ENCODE results near the gene RNF212B. TPM values are rescaled to one million over a fixed set of nuclear protein-coding genes. Genes with fewer than 3 reads are reported as not detected.

Gene RNF212B
- total and polyA plus RNA-seq, 2 of the 13 experiments (the other 11 are each of a cell fraction or from before 2014, with no cell fraction given): 0.05 TPM; not detected in 1

GRCh38 chr14:23301969-23302289 lies 64.2 kb downstream of the RNF212B start (continued):
- TF ChIP-seq TARDBP (CRISPR knock-in tag; IDR thresholded peaks at IDR 0.05): peak; percentile 60; the same call in 1 of the 2 replicates
- no peak for TF ChIP-seq TGIF2 (CRISPR knock-in tag; IDR thresholded peaks at IDR 0.05)
- TF ChIP-seq FIP1L1 (IDR thresholded peaks at IDR 0.05; ENCODE audit: borderline replicate concordance, insufficient read depth, low read depth, low read length): peak; percentile 94; the same call in 1 of the 2 replicates
- TF ChIP-seq, protein P1, sequence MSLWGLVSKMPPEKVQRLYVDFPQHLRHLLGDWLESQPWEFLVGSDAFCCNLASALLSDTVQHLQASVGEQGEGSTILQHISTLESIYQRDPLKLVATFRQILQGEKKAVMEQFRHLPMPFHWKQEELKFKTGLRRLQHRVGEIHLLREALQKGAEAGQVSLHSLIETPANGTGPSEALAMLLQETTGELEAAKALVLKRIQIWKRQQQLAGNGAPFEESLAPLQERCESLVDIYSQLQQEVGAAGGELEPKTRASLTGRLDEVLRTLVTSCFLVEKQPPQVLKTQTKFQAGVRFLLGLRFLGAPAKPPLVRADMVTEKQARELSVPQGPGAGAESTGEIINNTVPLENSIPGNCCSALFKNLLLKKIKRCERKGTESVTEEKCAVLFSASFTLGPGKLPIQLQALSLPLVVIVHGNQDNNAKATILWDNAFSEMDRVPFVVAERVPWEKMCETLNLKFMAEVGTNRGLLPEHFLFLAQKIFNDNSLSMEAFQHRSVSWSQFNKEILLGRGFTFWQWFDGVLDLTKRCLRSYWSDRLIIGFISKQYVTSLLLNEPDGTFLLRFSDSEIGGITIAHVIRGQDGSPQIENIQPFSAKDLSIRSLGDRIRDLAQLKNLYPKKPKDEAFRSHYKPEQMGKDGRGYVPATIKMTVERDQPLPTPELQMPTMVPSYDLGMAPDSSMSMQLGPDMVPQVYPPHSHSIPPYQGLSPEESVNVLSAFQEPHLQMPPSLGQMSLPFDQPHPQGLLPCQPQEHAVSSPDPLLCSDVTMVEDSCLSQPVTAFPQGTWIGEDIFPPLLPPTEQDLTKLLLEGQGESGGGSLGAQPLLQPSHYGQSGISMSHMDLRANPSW (CRISPR knock-in tag; IDR thresholded peaks at IDR 0.05; ENCODE audit: borderline replicate concordance): no peak; the same call in 1 of the 2 replicates
- TF ChIP-seq ZNF83 (CRISPR knock-in tag; IDR thresholded peaks at IDR 0.05; ENCODE audit: borderline replicate concordance): peak; percentile 96; the same call in 1 of the 2 replicates
- TF ChIP-seq ZNF549 (CRISPR knock-in tag; IDR thresholded peaks at IDR 0.05): peak; percentile 65
- TF ChIP-seq, protein P2, sequence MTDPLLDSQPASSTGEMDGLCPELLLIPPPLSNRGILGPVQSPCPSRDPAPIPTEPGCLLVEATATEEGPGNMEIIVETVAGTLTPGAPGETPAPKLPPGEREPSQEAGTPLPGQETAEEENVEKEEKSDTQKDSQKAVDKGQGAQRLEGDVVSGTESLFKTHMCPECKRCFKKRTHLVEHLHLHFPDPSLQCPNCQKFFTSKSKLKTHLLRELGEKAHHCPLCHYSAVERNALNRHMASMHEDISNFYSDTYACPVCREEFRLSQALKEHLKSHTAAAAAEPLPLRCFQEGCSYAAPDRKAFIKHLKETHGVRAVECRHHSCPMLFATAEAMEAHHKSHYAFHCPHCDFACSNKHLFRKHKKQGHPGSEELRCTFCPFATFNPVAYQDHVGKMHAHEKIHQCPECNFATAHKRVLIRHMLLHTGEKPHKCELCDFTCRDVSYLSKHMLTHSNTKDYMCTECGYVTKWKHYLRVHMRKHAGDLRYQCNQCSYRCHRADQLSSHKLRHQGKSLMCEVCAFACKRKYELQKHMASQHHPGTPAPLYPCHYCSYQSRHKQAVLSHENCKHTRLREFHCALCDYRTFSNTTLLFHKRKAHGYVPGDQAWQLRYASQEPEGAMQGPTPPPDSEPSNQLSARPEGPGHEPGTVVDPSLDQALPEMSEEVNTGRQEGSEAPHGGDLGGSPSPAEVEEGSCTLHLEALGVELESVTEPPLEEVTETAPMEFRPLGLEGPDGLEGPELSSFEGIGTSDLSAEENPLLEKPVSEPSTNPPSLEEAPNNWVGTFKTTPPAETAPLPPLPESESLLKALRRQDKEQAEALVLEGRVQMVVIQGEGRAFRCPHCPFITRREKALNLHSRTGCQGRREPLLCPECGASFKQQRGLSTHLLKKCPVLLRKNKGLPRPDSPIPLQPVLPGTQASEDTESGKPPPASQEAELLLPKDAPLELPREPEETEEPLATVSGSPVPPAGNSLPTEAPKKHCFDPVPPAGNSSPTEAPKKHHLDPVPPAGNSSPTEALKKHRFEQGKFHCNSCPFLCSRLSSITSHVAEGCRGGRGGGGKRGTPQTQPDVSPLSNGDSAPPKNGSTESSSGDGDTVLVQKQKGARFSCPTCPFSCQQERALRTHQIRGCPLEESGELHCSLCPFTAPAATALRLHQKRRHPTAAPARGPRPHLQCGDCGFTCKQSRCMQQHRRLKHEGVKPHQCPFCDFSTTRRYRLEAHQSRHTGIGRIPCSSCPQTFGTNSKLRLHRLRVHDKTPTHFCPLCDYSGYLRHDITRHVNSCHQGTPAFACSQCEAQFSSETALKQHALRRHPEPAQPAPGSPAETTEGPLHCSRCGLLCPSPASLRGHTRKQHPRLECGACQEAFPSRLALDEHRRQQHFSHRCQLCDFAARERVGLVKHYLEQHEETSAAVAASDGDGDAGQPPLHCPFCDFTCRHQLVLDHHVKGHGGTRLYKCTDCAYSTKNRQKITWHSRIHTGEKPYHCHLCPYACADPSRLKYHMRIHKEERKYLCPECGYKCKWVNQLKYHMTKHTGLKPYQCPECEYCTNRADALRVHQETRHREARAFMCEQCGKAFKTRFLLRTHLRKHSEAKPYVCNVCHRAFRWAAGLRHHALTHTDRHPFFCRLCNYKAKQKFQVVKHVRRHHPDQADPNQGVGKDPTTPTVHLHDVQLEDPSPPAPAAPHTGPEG (CRISPR knock-in tag; IDR thresholded peaks at IDR 0.05): peak; percentile 80; the same call in 1 of the 2 replicates
- TF ChIP-seq, protein P3, sequence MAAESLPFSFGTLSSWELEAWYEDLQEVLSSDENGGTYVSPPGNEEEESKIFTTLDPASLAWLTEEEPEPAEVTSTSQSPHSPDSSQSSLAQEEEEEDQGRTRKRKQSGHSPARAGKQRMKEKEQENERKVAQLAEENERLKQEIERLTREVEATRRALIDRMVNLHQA (CRISPR knock-in tag; IDR thresholded peaks at IDR 0.05): 0 out of 2 replicates have a peak, but pooled peaks have one; percentile 38
- TF ChIP-seq ZNF850 (CRISPR knock-in tag; conservative IDR thresholded peaks at IDR 0.05): no peak
- TF ChIP-seq NFE2L1 (CRISPR knock-in tag; IDR thresholded peaks at IDR 0.05; ENCODE audit: borderline replicate concordance): peak; percentile 76; the same call in 1 of the 2 replicates
- peak; percentile 32 for TF ChIP-seq ASH2L (IDR thresholded peaks at IDR 0.05; ENCODE audit: insufficient read length, low read depth, low read length)
- no peak for TF ChIP-seq SP2 (CRISPR knock-in tag; IDR thresholded peaks at IDR 0.05)
- TF ChIP-seq ATF7 (IDR thresholded peaks at IDR 0.05): no peak
- peak; percentile 67; the same call in 1 of the 2 replicates for TF ChIP-seq ATF7 (CRISPR knock-in tag; IDR thresholded peaks at IDR 0.05)
- TF ChIP-seq ZNF556 (CRISPR knock-in tag; IDR thresholded peaks at IDR 0.05; ENCODE audit: borderline replicate concordance): no peak
- TF ChIP-seq ATM (IDR thresholded peaks at IDR 0.05; ENCODE audit: borderline replicate concordance): no peak
- peak; percentile 98 for TF ChIP-seq MYC (CRISPR knock-in tag; IDR thresholded peaks at IDR 0.05; ENCODE audit: borderline replicate concordance)
- 0 out of 2 replicates have a peak, but pooled peaks have one; percentile 17 for TF ChIP-seq ZNF24 (IDR thresholded peaks at IDR 0.05)
- TF ChIP-seq, protein P4, sequence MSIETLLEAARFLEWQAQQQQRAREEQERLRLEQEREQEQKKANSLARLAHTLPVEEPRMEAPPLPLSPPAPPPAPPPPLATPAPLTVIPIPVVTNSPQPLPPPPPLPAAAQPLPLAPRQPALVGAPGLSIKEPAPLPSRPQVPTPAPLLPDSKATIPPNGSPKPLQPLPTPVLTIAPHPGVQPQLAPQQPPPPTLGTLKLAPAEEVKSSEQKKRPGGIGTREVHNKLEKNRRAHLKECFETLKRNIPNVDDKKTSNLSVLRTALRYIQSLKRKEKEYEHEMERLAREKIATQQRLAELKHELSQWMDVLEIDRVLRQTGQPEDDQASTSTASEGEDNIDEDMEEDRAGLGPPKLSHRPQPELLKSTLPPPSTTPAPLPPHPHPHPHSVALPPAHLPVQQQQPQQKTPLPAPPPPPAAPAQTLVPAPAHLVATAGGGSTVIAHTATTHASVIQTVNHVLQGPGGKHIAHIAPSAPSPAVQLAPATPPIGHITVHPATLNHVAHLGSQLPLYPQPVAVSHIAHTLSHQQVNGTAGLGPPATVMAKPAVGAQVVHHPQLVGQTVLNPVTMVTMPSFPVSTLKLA (IDR thresholded peaks at IDR 0.05): peak; percentile 38
- TF ChIP-seq, protein P5, sequence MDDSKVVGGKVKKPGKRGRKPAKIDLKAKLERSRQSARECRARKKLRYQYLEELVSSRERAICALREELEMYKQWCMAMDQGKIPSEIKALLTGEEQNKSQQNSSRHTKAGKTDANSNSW (CRISPR knock-in tag; IDR thresholded peaks at IDR 0.05; ENCODE audit: borderline replicate concordance): 0 out of 2 replicates have a peak, but pooled peaks have one; percentile 90

Data from HepG2 (cell line).